DMS114 treated with DMSO at 0.1 percent for 48 hours (cell line): ENCODE data around the gene AKNA.

Experiments used
- DNase-seq: peaks from one replicate; lab custom pipeline; 2025; ENCODE audit not compliant: unreplicated experiment; lab: John Stamatoyannopoulos, UW

The AKNA gene

DNA sequence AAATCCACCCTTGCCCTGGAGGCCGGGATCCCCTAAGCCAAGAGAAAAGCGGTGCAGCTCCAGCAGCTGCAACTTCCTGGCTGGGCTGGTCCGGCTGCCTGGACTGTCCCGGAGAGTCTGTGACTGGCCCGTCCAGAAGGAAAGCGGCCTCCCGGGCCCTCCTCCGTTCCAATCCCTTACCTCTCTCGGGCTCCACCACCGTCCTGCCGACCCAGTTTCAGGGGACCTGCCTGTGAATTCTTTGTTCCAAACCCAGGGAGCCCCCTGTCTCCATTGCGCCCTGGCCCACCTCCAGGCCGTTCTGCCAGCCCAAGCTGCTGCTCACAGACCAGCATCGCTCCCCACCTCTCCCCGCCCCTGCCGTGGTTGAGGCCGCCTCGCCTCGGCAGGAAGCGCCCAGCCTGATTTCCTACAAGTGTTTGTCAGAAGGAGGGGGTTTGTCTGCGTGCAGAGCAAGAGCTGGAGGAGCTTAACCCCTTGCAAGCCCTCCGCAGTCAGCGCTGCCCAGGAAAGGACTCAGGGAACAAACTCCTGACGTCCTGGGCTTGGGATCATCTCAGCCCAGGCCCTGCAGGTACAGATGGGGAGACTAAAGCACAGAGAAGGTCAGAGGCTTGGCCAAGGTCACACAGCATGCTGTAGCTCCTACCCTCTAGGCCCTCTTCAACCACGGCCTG, at the start of gene AKNA:
TSS of gene AKNA (minus strand) at position 303 of the 677 bp plus-strand sequence. CDS start 6,649 bp downstream, outside the sequence.
- DNase-seq: no peak

DNA sequence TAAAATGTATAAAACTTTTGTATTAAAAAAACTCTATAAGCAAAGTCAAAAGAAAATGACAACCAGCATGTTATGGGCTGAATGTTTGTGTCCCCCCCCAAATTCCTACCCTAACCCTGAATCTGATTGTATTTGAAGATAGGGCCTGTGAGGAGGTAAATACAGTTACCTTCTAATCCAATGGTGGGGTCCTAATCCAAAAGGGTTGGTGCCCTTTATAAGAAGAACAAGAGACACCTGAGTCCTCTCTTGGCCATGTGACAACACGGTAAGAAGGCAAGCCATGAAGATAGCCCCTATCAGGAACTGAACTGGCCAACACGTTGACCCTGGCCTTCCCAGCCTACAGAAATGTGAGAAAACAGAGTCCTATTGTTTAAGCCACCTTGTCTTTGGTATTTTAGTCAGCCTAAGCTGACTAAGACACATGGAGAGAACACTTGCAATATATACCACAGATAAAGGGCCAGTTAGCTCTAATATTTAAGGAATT, 49.7 kb upstream of the AKNA start:
- no peak for DNase-seq

DNA sequence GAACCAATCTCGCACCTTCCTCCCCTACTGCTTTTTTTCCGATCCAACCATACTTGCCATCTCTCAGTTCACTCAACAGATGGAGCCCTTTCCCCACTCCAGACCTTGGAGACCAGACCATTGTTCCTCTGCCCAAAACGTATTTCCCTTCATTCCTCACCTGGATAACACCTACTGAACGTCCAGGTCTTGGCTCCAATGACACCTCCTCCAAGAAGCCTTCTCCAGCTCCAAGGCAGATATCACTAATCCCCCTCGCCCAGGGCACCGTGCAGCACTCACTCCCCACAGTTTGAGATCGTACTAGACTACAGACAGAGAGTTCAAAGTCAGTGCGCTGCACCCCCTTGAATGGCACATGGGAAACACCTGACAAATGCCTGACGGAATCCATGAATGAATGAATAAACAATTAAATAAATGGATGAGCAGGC, 47.1 kb upstream of the AKNA start:
- peak; percentile 45 for DNase-seq

- DNase-seq: no peak
Measured at GRCh38 chr9:114433720-114434255, 46.0 kb upstream of the AKNA start.

- no peak for DNase-seq
Measured at GRCh38 chr9:114433086-114433485, 45.3 kb upstream of the AKNA start.

DNA sequence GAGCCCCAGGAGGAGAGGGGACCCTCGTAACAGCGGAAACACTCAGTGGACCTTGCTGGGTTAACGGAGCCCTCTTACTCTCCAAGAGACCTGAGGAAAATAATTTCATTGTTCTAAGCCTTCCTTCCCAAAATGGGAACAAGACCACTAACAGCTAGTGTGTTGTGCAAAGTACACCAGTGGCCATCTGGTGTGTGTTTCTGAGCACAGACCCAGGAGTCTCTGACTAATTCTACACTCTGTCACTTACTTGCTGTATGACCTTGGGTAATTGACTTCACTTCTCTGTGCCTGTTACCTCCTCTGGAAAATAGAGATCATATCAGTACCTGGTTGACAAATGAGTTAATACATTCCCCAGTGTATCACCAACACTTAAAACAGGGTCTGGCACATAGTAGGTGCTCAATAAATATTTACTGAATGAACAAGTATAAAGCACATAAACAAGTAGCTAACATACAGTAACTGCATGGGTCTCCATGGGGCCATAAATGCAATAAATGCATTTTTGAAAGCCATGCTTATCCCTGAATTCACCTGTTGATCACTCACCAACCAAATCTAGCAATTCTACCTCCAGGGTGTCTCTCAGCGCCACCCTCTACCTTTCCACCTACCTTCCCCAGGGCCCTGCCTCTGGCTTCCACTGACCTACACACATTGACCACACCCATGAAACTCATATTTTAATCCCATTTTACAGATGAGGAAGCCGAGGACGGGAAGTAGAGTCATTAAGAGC, 44.7 kb upstream of the AKNA start:
- no peak for DNase-seq

- no peak for DNase-seq
Measured at GRCh38 chr9:114431770-114432169, 44.0 kb upstream of the AKNA start.

GRCh38 chr9:114431003-114431402, 43.2 kb upstream of the AKNA start:
- DNase-seq: no peak

DNA sequence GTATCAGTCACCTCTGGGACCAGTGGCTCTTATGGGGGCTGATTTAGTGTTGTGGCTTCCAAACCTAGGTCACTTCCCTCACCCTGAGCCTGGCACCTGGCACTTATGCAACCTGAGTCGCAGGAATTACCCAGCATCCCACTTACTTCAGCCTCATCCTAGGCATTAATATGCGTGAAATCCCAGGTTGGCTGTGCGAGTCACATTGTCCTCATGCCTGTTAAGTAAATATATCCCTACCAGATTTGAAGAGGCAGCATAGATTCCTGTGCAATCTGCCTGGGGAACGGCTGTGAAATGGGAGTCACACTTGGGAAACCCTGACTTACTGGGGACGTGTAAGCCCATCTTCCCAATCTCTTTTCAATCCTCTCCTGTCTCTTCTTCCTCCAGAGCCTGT, 42.7 kb upstream of the AKNA start:
- DNase-seq: no peak

- DNase-seq: no peak
Measured at GRCh38 chr9:114429488-114429887, 41.7 kb upstream of the AKNA start.

GRCh38 chr9:114428466-114428865, 40.7 kb upstream of the AKNA start:
- no peak for DNase-seq

DNA sequence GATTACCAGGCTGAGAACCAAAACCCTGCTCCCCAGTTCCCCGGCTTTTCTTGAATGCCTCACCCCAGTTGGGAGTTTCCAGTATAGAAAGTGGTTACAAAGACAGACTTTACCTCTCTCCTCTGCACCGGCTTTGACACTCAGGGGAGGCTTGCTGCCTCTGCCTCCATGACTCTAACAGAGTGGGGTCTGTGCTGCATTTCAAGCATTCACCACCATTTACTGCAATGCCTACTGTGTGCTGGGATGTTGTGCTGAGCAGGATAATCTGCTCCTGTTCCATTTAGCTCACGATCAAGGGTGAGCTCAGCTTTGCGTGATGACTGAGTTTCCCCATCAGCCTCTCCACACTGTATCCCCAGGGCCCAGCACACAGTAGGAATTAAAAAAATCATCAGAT, 39.9 kb upstream of the AKNA start:
- no peak for DNase-seq

- DNase-seq: no peak
Measured at GRCh38 chr9:114426046-114426948, 38.5 kb upstream of the AKNA start.

DNA sequence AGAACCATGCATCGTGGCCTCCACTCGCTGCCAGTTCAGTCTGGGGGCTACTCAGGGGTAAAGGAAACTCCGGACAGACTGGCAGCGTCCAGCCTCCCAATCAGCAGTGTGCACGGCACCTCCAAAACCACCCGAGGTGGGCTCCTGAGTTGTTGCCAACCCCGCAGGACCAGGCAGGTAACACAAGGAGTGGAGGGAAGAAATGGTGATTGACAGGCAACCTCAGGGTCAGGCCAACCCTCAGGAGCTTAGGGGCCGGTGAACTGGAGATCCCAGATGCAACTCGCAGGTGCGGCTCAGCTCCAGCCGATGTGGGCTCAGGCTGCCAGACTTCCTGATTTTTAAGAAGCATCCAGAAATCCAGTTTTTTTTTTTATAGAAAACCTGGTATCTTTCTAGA, 37.3 kb upstream of the AKNA start:
- DNase-seq: no peak

DNA sequence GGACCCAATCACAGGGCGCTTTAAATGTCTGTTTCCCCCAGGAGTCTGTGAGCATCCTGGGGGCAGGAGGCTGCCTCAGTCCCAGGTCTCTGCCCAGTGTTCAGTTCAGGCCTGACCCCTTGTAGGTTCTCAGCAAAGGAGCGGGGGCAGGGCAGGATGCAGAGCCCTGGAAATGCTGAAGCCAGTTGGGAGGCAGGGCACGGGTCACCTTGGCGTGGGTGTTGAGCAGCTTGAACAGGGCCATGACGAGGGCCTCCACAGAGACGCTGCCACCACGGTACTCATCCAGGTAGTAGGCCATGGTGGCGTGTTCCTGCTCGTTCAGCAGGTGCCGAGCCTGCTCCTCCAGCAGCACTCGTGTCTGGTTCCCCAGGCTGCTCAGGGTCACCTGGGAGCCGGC, 36.3 kb upstream of the AKNA start:
- no peak for DNase-seq

GRCh38 chr9:114423181-114423580, 35.4 kb upstream of the AKNA start:
- no peak for DNase-seq

DNA sequence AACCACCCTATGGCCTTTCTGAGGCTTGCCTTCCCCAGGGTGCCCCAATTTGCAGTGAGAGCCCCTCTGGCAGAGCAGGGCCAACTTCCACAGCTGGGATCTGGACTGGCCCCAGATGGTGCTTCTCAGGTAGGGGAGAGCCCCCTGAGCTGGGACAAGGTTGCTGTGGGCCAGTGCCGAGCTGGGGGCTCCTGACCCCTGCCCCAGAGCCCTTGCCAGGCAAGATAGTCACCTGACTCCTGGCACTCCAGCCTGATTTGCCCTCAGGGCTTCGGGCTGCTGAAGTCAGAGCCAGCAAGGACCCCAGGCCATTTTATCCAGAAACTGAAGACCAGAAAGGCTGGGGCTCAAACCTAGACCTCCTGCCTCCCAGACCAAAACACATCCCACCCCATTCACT, 33.4 kb upstream of the AKNA start:
- no peak for DNase-seq

- no peak for DNase-seq
Measured at GRCh38 chr9:114419796-114420195, 32.0 kb upstream of the AKNA start.

DNA sequence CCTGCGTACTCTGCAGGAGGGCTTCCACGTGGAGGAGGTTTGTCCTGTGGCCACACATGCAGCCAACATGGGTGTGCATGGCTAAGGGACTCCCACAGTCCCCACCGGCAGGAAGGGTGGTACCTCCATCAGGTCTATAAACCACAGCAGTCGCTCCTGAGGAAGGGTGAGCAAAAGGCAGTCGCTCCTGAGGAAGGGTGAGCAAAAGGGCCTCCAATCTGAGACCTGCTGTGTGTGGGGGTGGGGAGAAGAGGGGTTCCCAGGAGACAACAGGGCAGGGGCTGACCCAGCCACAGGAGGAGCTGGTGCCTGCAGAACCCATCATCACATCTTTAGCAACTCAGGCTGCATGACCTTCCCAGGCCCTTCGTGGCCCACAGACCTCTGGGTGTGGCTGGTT, 30.3 kb upstream of the AKNA start:
- no peak for DNase-seq

- no peak for DNase-seq
Measured at GRCh38 chr9:114417511-114417910, 29.7 kb upstream of the AKNA start.

- DNase-seq: no peak
Measured at GRCh38 chr9:114416906-114417305, 29.1 kb upstream of the AKNA start.
